ENCODE results near the gene TMEM174. TPM values are rescaled to one million over a fixed set of nuclear protein-coding genes. Genes with fewer than 3 reads are reported as not detected.

Gene TMEM174
- total RNA-seq, 1 donor from 2014 or later: not detected

DNA sequence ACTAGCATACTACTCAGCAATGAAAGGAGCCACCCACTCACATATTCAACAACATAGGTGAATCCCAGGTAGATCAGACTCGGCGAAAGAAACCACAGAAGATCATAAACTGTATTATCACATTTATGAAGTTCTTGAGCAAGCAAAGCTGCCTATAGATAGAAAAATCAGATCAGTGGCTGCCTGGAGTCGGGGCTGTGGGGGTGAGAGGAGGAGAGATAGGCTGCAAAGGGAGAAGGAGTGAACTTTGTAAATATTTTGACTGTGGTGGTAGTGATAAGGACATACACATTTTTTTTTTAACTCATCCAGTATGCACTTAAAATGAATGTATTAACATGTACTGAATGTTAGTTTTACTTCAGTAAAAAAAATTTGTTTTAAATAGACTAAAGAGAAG lies 23.5 kb upstream of the TMEM174 start:
- Histone ChIP-seq H3K27me3 (no peaks in the 10 kb centered on the region), H3K36me3 (no peaks in the 10 kb centered on the region), H3K4me1 (no peaks in the 10 kb centered on the region), H3K9me3 (no peaks in the 10 kb centered on the region), H3K27ac (no peak overlapping the region), H3K4me3 (no peak overlapping the region)
- no peak for DNase-seq (ENCODE audit: extremely low spot score in 2 of 2)
- no peak for TF ChIP-seq POLR2AphosphoS5 (IDR thresholded peaks at IDR 0.05; ENCODE audit: insufficient read depth in 1 of 2, low read depth in 1 of 2)
- TF ChIP-seq POLR2A (IDR thresholded peaks at IDR 0.05): no peak
- TF ChIP-seq, protein P1, sequence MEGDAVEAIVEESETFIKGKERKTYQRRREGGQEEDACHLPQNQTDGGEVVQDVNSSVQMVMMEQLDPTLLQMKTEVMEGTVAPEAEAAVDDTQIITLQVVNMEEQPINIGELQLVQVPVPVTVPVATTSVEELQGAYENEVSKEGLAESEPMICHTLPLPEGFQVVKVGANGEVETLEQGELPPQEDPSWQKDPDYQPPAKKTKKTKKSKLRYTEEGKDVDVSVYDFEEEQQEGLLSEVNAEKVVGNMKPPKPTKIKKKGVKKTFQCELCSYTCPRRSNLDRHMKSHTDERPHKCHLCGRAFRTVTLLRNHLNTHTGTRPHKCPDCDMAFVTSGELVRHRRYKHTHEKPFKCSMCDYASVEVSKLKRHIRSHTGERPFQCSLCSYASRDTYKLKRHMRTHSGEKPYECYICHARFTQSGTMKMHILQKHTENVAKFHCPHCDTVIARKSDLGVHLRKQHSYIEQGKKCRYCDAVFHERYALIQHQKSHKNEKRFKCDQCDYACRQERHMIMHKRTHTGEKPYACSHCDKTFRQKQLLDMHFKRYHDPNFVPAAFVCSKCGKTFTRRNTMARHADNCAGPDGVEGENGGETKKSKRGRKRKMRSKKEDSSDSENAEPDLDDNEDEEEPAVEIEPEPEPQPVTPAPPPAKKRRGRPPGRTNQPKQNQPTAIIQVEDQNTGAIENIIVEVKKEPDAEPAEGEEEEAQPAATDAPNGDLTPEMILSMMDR (IDR thresholded peaks at IDR 0.05): no peak
- intact Hi-C loops (cut with DNase I): no loop called here

DNA sequence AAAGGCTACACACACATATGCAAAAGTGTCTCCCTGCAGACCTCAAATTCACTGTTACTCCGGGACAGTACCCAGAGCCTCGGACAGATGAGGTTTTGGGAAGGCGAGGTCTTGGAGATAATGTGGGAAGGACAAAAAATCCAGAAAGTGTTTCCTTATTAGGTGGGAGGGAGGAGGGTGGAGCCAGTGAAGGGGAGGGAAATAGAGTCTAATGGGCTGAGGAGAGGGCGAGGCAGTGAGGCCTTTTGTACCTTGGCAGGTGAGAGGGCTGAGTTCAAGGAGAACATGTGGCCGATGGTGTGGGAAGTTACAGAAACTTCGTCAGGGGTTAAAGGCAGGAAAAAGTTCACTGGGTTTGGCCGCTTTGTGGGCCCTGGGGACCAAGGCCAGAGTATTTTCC lies 22.1 kb upstream of the TMEM174 start:
- no peaks in the 10 kb centered on the region for H3K9me3 ChIP-seq
- intact Hi-C loops (cut with DNase I): no loop called here

GRCh38 chr5:73151766-73152410 lies 21.1 kb upstream of the TMEM174 start:
- no peaks in the 10 kb centered on the region for H3K36me3 ChIP-seq
- no peaks in the 10 kb centered on the region for H3K9me3 ChIP-seq
- H3K4me3 ChIP-seq: no peak overlapping the region
- DNase-seq (ENCODE audit: extremely low spot score in 2 of 2): no peak
- intact Hi-C loops (cut with DNase I): no loop called here
- H3K4me1 ChIP-seq: no peaks in the 10 kb centered on the region
- no peak overlapping the region for H3K27ac ChIP-seq
- H3K27me3 ChIP-seq: no peaks in the 10 kb centered on the region
- TF ChIP-seq, protein P1 (IDR thresholded peaks at IDR 0.05): no peak

More for the DNA sequence above, 22.1 kb upstream of the TMEM174 start:
- H3K27me3 ChIP-seq: no peaks in the 10 kb centered on the region
- H3K4me1 ChIP-seq: no peaks in the 10 kb centered on the region
- no peak overlapping the region for H3K27ac ChIP-seq
- DNase-seq (ENCODE audit: extremely low spot score in 2 of 2): no peak
- TF ChIP-seq POLR2A (IDR thresholded peaks at IDR 0.05) (no peak), POLR2AphosphoS5 (IDR thresholded peaks at IDR 0.05; ENCODE audit: insufficient read depth in 1 of 2, low read depth in 1 of 2) (no peak)
- TF ChIP-seq, protein P1 (IDR thresholded peaks at IDR 0.05): no peak
- no peaks in the 10 kb centered on the region for H3K36me3 ChIP-seq
- no peak overlapping the region for H3K4me3 ChIP-seq

- Histone ChIP-seq H3K4me3 (no peak overlapping the region), H3K4me1 (no peaks in the 10 kb centered on the region), H3K27ac (no peak overlapping the region), H3K27me3 (no peaks in the 10 kb centered on the region), H3K9me3 (no peaks in the 10 kb centered on the region), H3K36me3 (no peaks in the 10 kb centered on the region)
- TF ChIP-seq POLR2AphosphoS5 (IDR thresholded peaks at IDR 0.05; ENCODE audit: insufficient read depth in 1 of 2, low read depth in 1 of 2) (no peak), POLR2A (IDR thresholded peaks at IDR 0.05) (no peak)
- TF ChIP-seq, protein P1 (IDR thresholded peaks at IDR 0.05): no peak
- intact Hi-C loops (cut with DNase I): no loop called here
- DNase-seq (ENCODE audit: extremely low spot score in 2 of 2): no peak
Measured at GRCh38 chr5:73152411-73153388, 20.3 kb upstream of the TMEM174 start.

DNA sequence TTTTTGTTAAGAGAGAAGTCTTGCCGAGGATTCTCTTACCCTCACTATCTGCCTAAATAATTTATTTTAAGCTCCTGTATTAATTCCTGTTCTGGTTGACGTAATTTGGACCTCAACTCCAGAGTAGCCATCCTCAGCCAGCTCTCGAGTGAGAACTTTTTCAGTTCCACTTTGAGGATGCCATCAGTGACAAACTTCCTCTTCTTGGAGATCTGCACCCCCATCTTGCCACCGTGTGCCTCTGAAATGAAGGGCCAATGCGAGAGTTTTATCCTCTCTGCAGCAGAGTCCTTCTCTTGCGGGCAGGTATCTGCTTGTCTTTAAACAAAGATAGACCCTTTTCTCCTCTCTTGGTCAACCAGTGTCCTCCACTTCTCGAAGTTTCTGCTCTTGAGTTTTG lies 19.5 kb upstream of the TMEM174 start:
- H3K4me1 ChIP-seq: no peaks in the 10 kb centered on the region
- intact Hi-C loops (cut with DNase I): no loop called here
- no peak for TF ChIP-seq POLR2AphosphoS5 (IDR thresholded peaks at IDR 0.05; ENCODE audit: insufficient read depth in 1 of 2, low read depth in 1 of 2)
- TF ChIP-seq POLR2A (IDR thresholded peaks at IDR 0.05): no peak
- no peaks in the 10 kb centered on the region for H3K27me3 ChIP-seq
- no peak overlapping the region for H3K4me3 ChIP-seq
- no peak overlapping the region for H3K27ac ChIP-seq
- no peaks in the 10 kb centered on the region for H3K9me3 ChIP-seq
- DNase-seq (ENCODE audit: extremely low spot score in 2 of 2): no peak
- no peaks in the 10 kb centered on the region for H3K36me3 ChIP-seq

All from vagina (tissue), 2 donors.